Fibroblast of peridontal ligament (primary cell): Measurements from ENCODE around the gene UBN1.

Experiments
- DNase-seq: peaks from one replicate; pipeline ENCODE4 v3.0.0-alpha.2; 2010; ENCODE audit errors: extremely low read depth

UBN1 gene

GRCh38 chr16:4931381-4931780 lies 84.1 kb downstream of the UBN1 start:
- DNase-seq: no peak
